H1 (cell line): ENCODE data around the gene POPDC3. TPM values are rescaled to one million over a fixed set of nuclear protein-coding genes. Genes with fewer than 3 reads are reported as not detected.

Experiments
- CTCF ChIA-PET: fragments of 300-600 bp; sonication (Branson Sonifier 250); formaldehyde crosslinking; loops from one replicate; lab custom pipeline; 2021; ENCODE audit not compliant: partially characterized antibody; lab: Charles Lee
- POLR2A ChIA-PET: fragments of 300-600 bp; sonication (Branson Sonifier 250); formaldehyde crosslinking; loops from one replicate; lab custom pipeline; 2021; ENCODE audit warnings: inconsistent platforms; ENCODE audit not compliant: partially characterized antibody; lab: Charles Lee
- DNase-seq, 2 experiments: peaks; one replicate each; pipeline versions ENCODE4 v3.0.0 to v3.0.0-alpha.2; 2010 to 2022; ENCODE audit warnings: low spot score in 2 of 2, low read depth in 1 of 2, mixed read lengths in 1 of 2
- FAIRE-seq: peaks from 2 replicates; lab custom pipeline; 2011; peaks lifted over from hg19 to GRCh38; lab: Jason Lieb, UNC
- H2AFZ ChIP-seq: 2 replicates; pipeline ENCODE4 v1.8.1; 2012; ENCODE audit warnings: low read length, inconsistent platforms
- H2AK5ac ChIP-seq: 2 replicates; pipeline ENCODE4 v1.6.1; 2013; ENCODE audit warnings: low read depth, low read length
- H2BK120ac ChIP-seq: replicated peaks from 2 replicates; pipeline ENCODE3; 2013; ENCODE audit warnings: low read depth, low read length, inconsistent platforms
- H2BK12ac ChIP-seq: 2 replicates; pipeline ENCODE4 v1.6.1; 2013; ENCODE audit warnings: low read depth, low read length
- H2BK15ac ChIP-seq: 2 replicates; pipeline ENCODE4 v1.6.1; 2013; ENCODE audit warnings: low read length
- H2BK20ac ChIP-seq: 2 replicates; pipeline ENCODE4 v1.6.1; 2013; ENCODE audit warnings: low read length
- H2BK5ac ChIP-seq: 2 replicates; pipeline ENCODE4 v1.6.1; 2013; ENCODE audit warnings: low read depth, low read length
- H3K14ac ChIP-seq: 2 replicates; pipeline ENCODE4 v1.6.1; 2013; ENCODE audit warnings: inconsistent platforms; ENCODE audit not compliant: insufficient read length
- H3K18ac ChIP-seq: 2 replicates; pipeline ENCODE4 v1.6.1; 2013; ENCODE audit warnings: low read length; ENCODE audit errors: extremely low read depth
- H3K23ac ChIP-seq: 2 replicates; pipeline ENCODE4 v1.6.1; 2013; ENCODE audit warnings: inconsistent platforms; ENCODE audit not compliant: insufficient read length
- H3K23me2 ChIP-seq: 2 replicates; pipeline ENCODE4 v1.6.1; 2013; ENCODE audit warnings: low read depth, low read length
- H3K27ac ChIP-seq: 2 replicates; pipeline ENCODE4 v1.6.1; 2011; ENCODE audit warnings: low read depth, low read length, inconsistent platforms
- H3K27me3 ChIP-seq, 4 experiments: replicated peaks in 1 of 4; 1 replicate in 1 of 4; 2 replicates in 3 of 4; pipeline versions ENCODE4 v1.6.1 to v1.8.1; 2011 to 2013; ENCODE audit warnings: low read length in 3 of 4, mild to moderate bottlenecking in 3 of 4, inconsistent platforms in 2 of 4, mixed read lengths in 2 of 4, moderate library complexity in 1 of 4; ENCODE audit not compliant: control insufficient read depth in 3 of 4, insufficient read depth in 3 of 4; ENCODE audit errors: extremely low read depth in 1 of 4
- H3K36me3 ChIP-seq, 4 experiments: 2 replicates each; pipeline versions ENCODE4 v1.6.1 to v1.8.1; 2011 to 2013; ENCODE audit warnings: mild to moderate bottlenecking in 4 of 4, low read length in 3 of 4, moderate library complexity in 2 of 4, control low read depth in 1 of 4, inconsistent platforms in 1 of 4; ENCODE audit not compliant: insufficient read depth in 4 of 4, control insufficient read depth in 2 of 4
- H3K4ac ChIP-seq: replicated peaks from 2 replicates; pipeline ENCODE3; 2013; ENCODE audit warnings: low read length, low read depth, mixed read lengths, inconsistent platforms; ENCODE audit not compliant: insufficient read length
- H3K4me1 ChIP-seq, 4 experiments: replicated peaks in 1 of 4; 1 replicate in 1 of 4; 2 replicates in 3 of 4; pipeline versions ENCODE4 v1.6.1 to v1.8.1; 2011 to 2013; ENCODE audit warnings: low read length in 3 of 4, inconsistent platforms in 2 of 4, mixed read lengths in 1 of 4; ENCODE audit not compliant: insufficient read depth in 4 of 4, control insufficient read depth in 3 of 4
- H3K4me2 ChIP-seq, 2 experiments: 2 replicates each; pipeline versions ENCODE4 v1.6.1 to v1.8.1; 2011 to 2013; ENCODE audit warnings: low read depth in 2 of 2, low read length in 2 of 2, control low read depth in 1 of 2, inconsistent platforms in 1 of 2, mild to moderate bottlenecking in 1 of 2; ENCODE audit not compliant: insufficient read depth in 1 of 2
- H3K4me3 ChIP-seq, 4 experiments: fragments of 200-600, 300-600 bp in 1 of 4; sonication (generic), shearing (Covaris generic), sonication (Bioruptor Twin) in 1 of 4; 2 replicates each; pipeline versions ENCODE4 v1.5.1 to v1.8.1; 2011 to 2016; ENCODE audit warnings: low read length in 4 of 4, low read depth in 3 of 4, control low read depth in 2 of 4, inconsistent platforms in 2 of 4, mild to moderate bottlenecking in 2 of 4, mixed read lengths in 1 of 4, moderate library complexity in 1 of 4; ENCODE audit not compliant: insufficient read depth in 2 of 4; ENCODE audit errors: extremely low read depth in 1 of 4
- H3K56ac ChIP-seq: replicated peaks from 2 replicates; pipeline ENCODE3; 2013; ENCODE audit warnings: low read depth, mild to moderate bottlenecking, mixed read lengths, low read length, inconsistent platforms; ENCODE audit not compliant: insufficient read length
- H3K79me1 ChIP-seq: 2 replicates; pipeline ENCODE4 v1.6.1; 2013; ENCODE audit warnings: low read depth, low read length, control low read depth
- H3K79me2 ChIP-seq, 2 experiments: 2 replicates each; pipeline versions ENCODE4 v1.6.1 to v1.8.1; 2012 to 2013; ENCODE audit warnings: low read length in 2 of 2, mild to moderate bottlenecking in 2 of 2, inconsistent platforms in 1 of 2; ENCODE audit not compliant: insufficient read depth in 2 of 2, control insufficient read depth in 1 of 2
- H3K9ac ChIP-seq, 4 experiments: replicated peaks in 1 of 4; 1 replicate in 1 of 4; 2 replicates in 3 of 4; pipeline versions ENCODE4 v1.6.1 to v1.8.1; 2011 to 2013; ENCODE audit warnings: low read depth in 3 of 4, low read length in 3 of 4, control low read depth in 2 of 4, mild to moderate bottlenecking in 2 of 4, moderate library complexity in 2 of 4, inconsistent platforms in 1 of 4; ENCODE audit errors: extremely low read depth in 1 of 4
- H3K9me3 ChIP-seq, 2 experiments: 2 replicates each; pipeline versions ENCODE4 v1.6.1 to v1.8.1; 2012 to 2013; ENCODE audit warnings: mild to moderate bottlenecking in 2 of 2, moderate library complexity in 2 of 2, control low read depth in 1 of 2, inconsistent platforms in 1 of 2, low read depth in 1 of 2, low read length in 1 of 2, mixed read lengths in 1 of 2; ENCODE audit not compliant: insufficient read depth in 2 of 2
- H4K20me1 ChIP-seq, 2 experiments: replicated peaks in 1 of 2; 2 replicates each; pipeline versions ENCODE3 to v1.8.1; 2011 to 2013; ENCODE audit warnings: inconsistent platforms in 2 of 2, low read length in 2 of 2, mild to moderate bottlenecking in 1 of 2; ENCODE audit not compliant: insufficient read depth in 2 of 2, control insufficient read depth in 1 of 2
- H4K5ac ChIP-seq: 2 replicates; pipeline ENCODE4 v1.6.1; 2013; ENCODE audit warnings: low read length, low read depth, mixed read lengths, inconsistent platforms; ENCODE audit not compliant: insufficient read length
- H4K8ac ChIP-seq: 2 replicates; pipeline ENCODE4 v1.8.0; 2013; ENCODE audit warnings: mild to moderate bottlenecking, moderate library complexity, low read length, inconsistent platforms; ENCODE audit not compliant: insufficient read depth; ENCODE audit errors: extremely low read depth
- H4K91ac ChIP-seq: replicated peaks from 2 replicates; pipeline ENCODE3; 2013; ENCODE audit warnings: low read length, mixed read lengths, inconsistent platforms; ENCODE audit not compliant: insufficient read length
- BACH1 ChIP-seq: IDR thresholded peaks from 2 replicates; pipeline ENCODE4 v1.6.1; 2012; ENCODE audit warnings: low read length, improper control_type of control experiment
- BCL11A ChIP-seq, 2 experiments: IDR thresholded peaks; one replicate each; pipeline ENCODE4 v1.6.1; 2011; ENCODE audit warnings: low read depth in 2 of 2, low read length in 2 of 2, mild to moderate bottlenecking in 2 of 2
- GABPA ChIP-seq: IDR thresholded peaks from 2 replicates; pipeline ENCODE4 v1.6.1; 2011; ENCODE audit warnings: mild to moderate bottlenecking, low read length, moderate library complexity, borderline replicate concordance; ENCODE audit not compliant: insufficient read depth
- GTF2F1 ChIP-seq: IDR thresholded peaks from 2 replicates; pipeline ENCODE4 v1.6.1; 2012; ENCODE audit warnings: low read depth, low read length, improper control_type of control experiment, borderline replicate concordance
- KDM4A ChIP-seq: IDR thresholded peaks from one replicate; pipeline ENCODE4 v1.7.1; 2012; ENCODE audit warnings: low read depth, mild to moderate bottlenecking, moderate library complexity, low read length, inconsistent platforms; ENCODE audit not compliant: severe bottlenecking
- PHF8 ChIP-seq: fragments of 200-600 bp; sonication (generic); conservative IDR thresholded peaks from 2 replicates; pipeline ENCODE4 v1.7.1; 2012; ENCODE audit warnings: low read depth, mild to moderate bottlenecking, inconsistent platforms, low read length, moderate library complexity
- POU5F1 ChIP-seq: IDR thresholded peaks from 2 replicates; pipeline ENCODE4 v1.6.1; 2011; ENCODE audit warnings: low read depth, mild to moderate bottlenecking, low read length, moderate library complexity
- SIRT6 ChIP-seq: IDR thresholded peaks from one replicate; pipeline ENCODE4 v1.7.1; 2012; ENCODE audit warnings: low read length, inconsistent platforms
- TAF7 ChIP-seq: optimal IDR thresholded peaks from 2 replicates; pipeline ENCODE3; 2011; ENCODE audit warnings: low read depth, mild to moderate bottlenecking, inconsistent platforms, low read length, moderate library complexity, borderline replicate concordance
- ZNF274 ChIP-seq: IDR thresholded peaks from 2 replicates; pipeline ENCODE4 v1.7.0; 2012; ENCODE audit warnings: low read length, borderline replicate concordance; ENCODE audit errors: extremely low read depth
- polyA plus RNA-seq, 7 experiments: library from polyadenylated mRNA; depleted of rRNA in 3 of 7; stranded (reverse) in 5 of 7; unstranded in 2 of 7; fragments of >200 nt in 5 of 7; fragments of 200-250 nt in 2 of 7; gene quantifications; 1 replicate in 5 of 7; 2 replicates in 1 of 7; 4 replicates in 1 of 7; pipeline versions ENCODE4 v1.2.1 to v1.2.3, GENCODE V29; 2011 to 2013; ENCODE audit warnings: missing spikeins in 2 of 7, mixed read lengths in 2 of 7
- total RNA-seq: library from RNA; stranded (reverse); fragmentation: NEBNext Ultra II Directional; extraction: Animal tissue kit (Norgen Biotek cat#: 25700); gene quantifications from 2 replicates; pipeline ENCODE4 v1.2.1, GENCODE V29; 2021

The POPDC3 gene
- total and polyA plus RNA-seq, 2 of the 8 experiments (the other 6 are each of a cell fraction or from before 2014, with no cell fraction given), result 3.7 to 6.5 TPM

- no peak overlapping the region for H2BK120ac ChIP-seq
- DNase-seq (no peak), FAIRE-seq (no peak)
- H3K27me3 ChIP-seq, result no peaks in the 10 kb centered on the region
- no peak overlapping the region for H3K9ac ChIP-seq
- no peak overlapping the region for H3K56ac ChIP-seq
- H2BK15ac ChIP-seq, result no peak overlapping the region
- H3K79me2 ChIP-seq, result no peaks in the 10 kb centered on the region
- no peak overlapping the region for H3K18ac ChIP-seq
- H3K9me3 ChIP-seq, result no peaks in the 10 kb centered on the region
- no peak overlapping the region for H3K14ac ChIP-seq
- ChIA-PET CTCF (no interaction called here), POLR2A (no interaction called here)
- no peak overlapping the region for H2BK12ac ChIP-seq
- H4K91ac ChIP-seq, result no peak overlapping the region
- H2BK20ac ChIP-seq, result no peak overlapping the region
- no peak overlapping the region for H2BK5ac ChIP-seq
- H2AFZ ChIP-seq, result no peak overlapping the region
- H3K23me2 ChIP-seq, result no peaks in the 10 kb centered on the region
- no peak overlapping the region for H4K8ac ChIP-seq
- no peaks in the 10 kb centered on the region for H4K20me1 ChIP-seq
- no peak overlapping the region for H3K4me2 ChIP-seq
- no peak overlapping the region for H3K4me3 ChIP-seq
- H2AK5ac ChIP-seq, result no peak overlapping the region
- H3K79me1 ChIP-seq, result no peaks in the 10 kb centered on the region
- no peaks in the 10 kb centered on the region for H3K36me3 ChIP-seq
- H3K4me1 ChIP-seq, result no peaks in the 10 kb centered on the region
- H3K27ac ChIP-seq, result no peak overlapping the region
- H3K4ac ChIP-seq, result no peak overlapping the region
- no peak for TF ChIP-seq GABPA
- TF ChIP-seq ZNF274, result no peak
- no peak for TF ChIP-seq KDM4A
- TF ChIP-seq PHF8, result no peak
- no peak for TF ChIP-seq BACH1
- no peak for TF ChIP-seq BCL11A (IDR thresholded peaks at IDR 0.05; ENCODE audit: low read depth in 2 of 2, low read length in 2 of 2)
- no peak for TF ChIP-seq TAF7
- no peak for TF ChIP-seq SIRT6
- TF ChIP-seq GTF2F1, result no peak
- TF ChIP-seq POU5F1, result no peak
- TF ChIP-seq, all 59 proteins: peak for 0
- Histone ChIP-seq H3K23ac (no peak overlapping the region), H4K5ac (no peak overlapping the region)
Measured at GRCh38 chr6:105213272-105213671, 33.5 kb upstream of the POPDC3 start.
